HepG2 (cell line): ENCODE measurements around the gene CARMIL1.

Source experiments
- CENPX ChIP-seq: sonication (generic); formaldehyde crosslinking; IDR thresholded peaks from 2 replicates; pipeline ENCODE4 v1.9.0; 2021; ENCODE audit warnings: mild to moderate bottlenecking, missing genetic modification reagents, moderate library complexity
- EZH2 ChIP-seq: conservative IDR thresholded peaks from 2 replicates; pipeline ENCODE4 v1.6.1; 2012; ENCODE audit warnings: mild to moderate bottlenecking, low read depth, low read length, moderate library complexity
- NCOA1 ChIP-seq: sonication (generic); formaldehyde crosslinking; IDR thresholded peaks from 2 replicates; pipeline ENCODE4 v1.9.0; 2021; ENCODE audit warnings: missing genetic modification reagents
- NFE2L2 ChIP-seq: fragments of 150-350 bp; IDR thresholded peaks from 2 replicates; pipeline ENCODE4 v1.6.1; 2014; ENCODE audit warnings: low read length
- NFKBIZ ChIP-seq: IDR thresholded peaks from 2 replicates; pipeline ENCODE4 v1.6.1; 2018; ENCODE audit warnings: missing genetic modification reagents, missing compliant biosample characterization
- TAF1 ChIP-seq: sonication (generic); formaldehyde crosslinking; IDR thresholded peaks from 2 replicates; pipeline ENCODE4 v1.4.0; 2020; ENCODE audit warnings: missing genetic modification reagents
- ZNF468 ChIP-seq: sonication (generic); formaldehyde crosslinking; IDR thresholded peaks from 2 replicates; pipeline ENCODE4 v1.8.0; 2022; ENCODE audit warnings: mild to moderate bottlenecking, moderate library complexity, missing genetic modification reagents
- ZNF772 ChIP-seq: sonication (generic); formaldehyde crosslinking; IDR thresholded peaks from 2 replicates; pipeline ENCODE4 v1.5.0; 2020; ENCODE audit warnings: mild to moderate bottlenecking, missing genetic modification reagents
- TF ChIP-seq, protein P1 (sequence below): sonication (generic); formaldehyde crosslinking; IDR thresholded peaks from 2 replicates; pipeline ENCODE4 v1.4.0; 2020; ENCODE audit warnings: missing genetic modification reagents

- no peak for TF ChIP-seq CENPX (CRISPR knock-in tag)
- TF ChIP-seq ZNF772 (CRISPR knock-in tag) = no peak
- TF ChIP-seq NFE2L2 = no peak
- TF ChIP-seq TAF1 (CRISPR knock-in tag) = no peak
- no peak for TF ChIP-seq NFKBIZ (CRISPR knock-in tag)
- no peak for TF ChIP-seq NCOA1 (CRISPR knock-in tag)
- TF ChIP-seq, protein P1, sequence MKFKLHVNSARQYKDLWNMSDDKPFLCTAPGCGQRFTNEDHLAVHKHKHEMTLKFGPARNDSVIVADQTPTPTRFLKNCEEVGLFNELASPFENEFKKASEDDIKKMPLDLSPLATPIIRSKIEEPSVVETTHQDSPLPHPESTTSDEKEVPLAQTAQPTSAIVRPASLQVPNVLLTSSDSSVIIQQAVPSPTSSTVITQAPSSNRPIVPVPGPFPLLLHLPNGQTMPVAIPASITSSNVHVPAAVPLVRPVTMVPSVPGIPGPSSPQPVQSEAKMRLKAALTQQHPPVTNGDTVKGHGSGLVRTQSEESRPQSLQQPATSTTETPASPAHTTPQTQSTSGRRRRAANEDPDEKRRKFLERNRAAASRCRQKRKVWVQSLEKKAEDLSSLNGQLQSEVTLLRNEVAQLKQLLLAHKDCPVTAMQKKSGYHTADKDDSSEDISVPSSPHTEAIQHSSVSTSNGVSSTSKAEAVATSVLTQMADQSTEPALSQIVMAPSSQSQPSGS (CRISPR knock-in tag) = no peak
- TF ChIP-seq ZNF468 (CRISPR knock-in tag) = no peak
- TF ChIP-seq EZH2 = no peak
Measured at GRCh38 chr6:25454136-25454535, 175.0 kb downstream of the CARMIL1 start.
